Brain microvascular endothelial cell (primary cell): ENCODE data around the gene IQSEC1.

Experiments
- DNase-seq: peaks from one replicate; pipeline ENCODE4 v3.0.0-alpha.2; 2020
- H3K27ac ChIP-seq: fragments of 250-450 bp; sonication (Bioruptor Pico); 2 replicates; pipeline ENCODE4 v1.5.1; 2020; ENCODE audit warnings: mild to moderate bottlenecking, moderate library complexity
- H3K27me3 ChIP-seq: fragments of 250-450 bp; sonication (Bioruptor Pico); replicated peaks from 2 replicates; pipeline ENCODE4 v1.5.1; 2020; ENCODE audit warnings: mild to moderate bottlenecking
- H3K36me3 ChIP-seq: fragments of 250-450 bp; sonication (Bioruptor Pico); replicated peaks from 2 replicates; pipeline ENCODE4 v1.5.1; 2020; ENCODE audit warnings: mild to moderate bottlenecking
- H3K4me3 ChIP-seq: 2 replicates; pipeline ENCODE4 v1.5.1; 2011; ENCODE audit warnings: low read depth, mild to moderate bottlenecking, control low read depth, low read length, moderate library complexity
- in situ Hi-C: cut with HindIII; loops from 2 replicates; pipeline ENCODE4 v1.10.0; 2017; ENCODE audit warnings: low sequenced_read_pairs, low pct_ligation_motif_present
- TF ChIP-seq, protein P1 (sequence below): IDR thresholded peaks from 2 replicates; pipeline ENCODE4 v1.5.1; 2011; ENCODE audit warnings: low read depth, mild to moderate bottlenecking, moderate library complexity, low read length, control low read depth, inconsistent platforms; ENCODE audit errors: missing control alignments

IQSEC1 gene

DNA sequence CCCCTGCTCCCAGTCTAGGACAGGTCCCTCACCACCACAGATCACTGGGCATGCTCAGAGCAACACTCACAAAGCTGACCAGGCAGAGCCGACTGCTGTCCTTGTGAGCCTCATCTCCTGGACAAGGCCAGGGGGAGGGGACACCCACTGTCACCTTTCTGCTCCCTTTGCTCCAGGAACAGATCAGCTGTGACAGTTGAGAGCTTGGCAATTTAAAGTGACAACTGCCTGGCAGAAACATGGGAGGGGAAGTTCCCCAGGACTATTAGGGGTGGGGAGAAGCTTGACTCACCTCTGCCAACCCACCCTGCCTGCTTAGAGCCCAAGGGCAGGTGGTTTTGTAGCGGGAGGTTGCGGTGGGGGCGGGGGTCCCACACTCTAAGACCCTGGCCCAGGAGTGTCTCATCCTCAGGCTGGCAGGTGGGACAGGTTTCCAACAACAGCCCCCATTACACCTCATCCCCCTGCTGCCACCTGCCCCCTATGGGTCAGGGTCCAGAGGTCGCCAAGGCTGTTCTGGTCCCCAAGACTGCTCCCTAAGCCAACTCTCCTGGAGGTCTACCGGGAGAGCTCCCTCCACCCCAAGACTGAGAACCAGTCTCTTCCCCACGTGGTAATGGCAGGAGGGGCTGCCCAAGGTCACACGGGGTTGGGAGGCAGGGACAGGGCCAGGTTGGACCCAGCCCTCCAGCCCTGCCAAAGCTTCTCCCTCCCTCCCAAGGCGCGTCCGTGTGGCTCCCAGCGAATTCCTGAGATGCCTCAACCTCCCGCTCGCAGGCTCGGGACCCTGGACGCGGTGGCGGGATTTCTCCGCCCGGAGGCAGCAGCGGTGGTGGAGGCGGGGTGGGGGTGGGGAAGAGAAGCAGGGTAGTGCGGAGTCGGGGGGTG lies 80.4 kb downstream of the IQSEC1 start:
- H3K27me3 ChIP-seq, result no peaks in the 10 kb centered on the region
- DNase-seq, result no peak
- H3K36me3 ChIP-seq, result no peaks in the 10 kb centered on the region
- peak overlapping the region; percentile 52 for H3K4me3 ChIP-seq
- TF ChIP-seq, protein P1, sequence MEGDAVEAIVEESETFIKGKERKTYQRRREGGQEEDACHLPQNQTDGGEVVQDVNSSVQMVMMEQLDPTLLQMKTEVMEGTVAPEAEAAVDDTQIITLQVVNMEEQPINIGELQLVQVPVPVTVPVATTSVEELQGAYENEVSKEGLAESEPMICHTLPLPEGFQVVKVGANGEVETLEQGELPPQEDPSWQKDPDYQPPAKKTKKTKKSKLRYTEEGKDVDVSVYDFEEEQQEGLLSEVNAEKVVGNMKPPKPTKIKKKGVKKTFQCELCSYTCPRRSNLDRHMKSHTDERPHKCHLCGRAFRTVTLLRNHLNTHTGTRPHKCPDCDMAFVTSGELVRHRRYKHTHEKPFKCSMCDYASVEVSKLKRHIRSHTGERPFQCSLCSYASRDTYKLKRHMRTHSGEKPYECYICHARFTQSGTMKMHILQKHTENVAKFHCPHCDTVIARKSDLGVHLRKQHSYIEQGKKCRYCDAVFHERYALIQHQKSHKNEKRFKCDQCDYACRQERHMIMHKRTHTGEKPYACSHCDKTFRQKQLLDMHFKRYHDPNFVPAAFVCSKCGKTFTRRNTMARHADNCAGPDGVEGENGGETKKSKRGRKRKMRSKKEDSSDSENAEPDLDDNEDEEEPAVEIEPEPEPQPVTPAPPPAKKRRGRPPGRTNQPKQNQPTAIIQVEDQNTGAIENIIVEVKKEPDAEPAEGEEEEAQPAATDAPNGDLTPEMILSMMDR, result no peak
- in situ Hi-C loops, result no loop called here
- H3K27ac ChIP-seq, result no peak overlapping the region

DNA sequence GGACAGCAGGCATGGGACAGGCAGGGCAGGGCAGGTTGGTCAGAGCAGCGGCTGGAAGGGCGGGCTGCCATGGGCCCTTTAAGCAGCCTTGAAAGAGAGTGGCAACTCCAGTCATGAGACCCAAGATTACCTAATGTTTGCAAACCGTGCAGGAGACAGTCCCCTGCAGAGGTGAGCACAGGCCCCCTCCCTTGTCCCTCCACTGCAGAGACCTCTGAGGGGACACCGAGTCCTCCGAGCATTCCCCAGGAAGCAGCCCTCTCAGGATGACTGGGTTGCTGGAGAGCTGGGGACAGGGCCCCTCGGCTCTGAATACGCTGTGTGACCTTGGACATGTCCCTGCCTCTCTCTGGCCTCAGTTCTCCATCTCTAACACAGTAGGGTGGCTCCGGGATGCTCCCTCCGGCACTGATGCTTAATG lies 81.4 kb downstream of the IQSEC1 start:
- Histone ChIP-seq H3K27me3 (no peaks in the 10 kb centered on the region), H3K4me3 (no peak overlapping the region), H3K36me3 (no peaks in the 10 kb centered on the region), H3K27ac (no peak overlapping the region)
- TF ChIP-seq, protein P1, result no peak
- no peak for DNase-seq
- in situ Hi-C loops, result no loop called here

DNA sequence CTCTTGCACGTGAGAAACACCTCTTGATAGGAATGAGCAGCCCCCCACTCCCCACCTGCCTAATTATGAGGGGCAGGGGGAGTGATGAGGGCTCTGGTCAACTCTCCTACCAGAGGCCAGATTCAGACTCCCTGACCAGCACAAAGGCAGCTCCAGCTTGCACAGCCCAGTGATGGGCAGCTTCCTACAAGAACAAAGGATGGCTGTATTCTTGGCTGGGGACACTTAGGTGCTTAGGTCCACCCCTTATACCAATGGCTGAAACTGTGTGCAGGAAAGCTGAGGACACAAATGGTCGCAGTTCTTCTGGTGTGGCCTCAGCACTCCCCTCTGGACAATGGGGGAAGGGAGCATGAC lies 81.8 kb downstream of the IQSEC1 start:
- TF ChIP-seq, protein P1, result no peak
- in situ Hi-C loops, result no loop called here
- no peaks in the 10 kb centered on the region for H3K27me3 ChIP-seq
- no peak for DNase-seq
- H3K27ac ChIP-seq, result no peak overlapping the region
- H3K4me3 ChIP-seq, result no peak overlapping the region
- no peaks in the 10 kb centered on the region for H3K36me3 ChIP-seq

DNA sequence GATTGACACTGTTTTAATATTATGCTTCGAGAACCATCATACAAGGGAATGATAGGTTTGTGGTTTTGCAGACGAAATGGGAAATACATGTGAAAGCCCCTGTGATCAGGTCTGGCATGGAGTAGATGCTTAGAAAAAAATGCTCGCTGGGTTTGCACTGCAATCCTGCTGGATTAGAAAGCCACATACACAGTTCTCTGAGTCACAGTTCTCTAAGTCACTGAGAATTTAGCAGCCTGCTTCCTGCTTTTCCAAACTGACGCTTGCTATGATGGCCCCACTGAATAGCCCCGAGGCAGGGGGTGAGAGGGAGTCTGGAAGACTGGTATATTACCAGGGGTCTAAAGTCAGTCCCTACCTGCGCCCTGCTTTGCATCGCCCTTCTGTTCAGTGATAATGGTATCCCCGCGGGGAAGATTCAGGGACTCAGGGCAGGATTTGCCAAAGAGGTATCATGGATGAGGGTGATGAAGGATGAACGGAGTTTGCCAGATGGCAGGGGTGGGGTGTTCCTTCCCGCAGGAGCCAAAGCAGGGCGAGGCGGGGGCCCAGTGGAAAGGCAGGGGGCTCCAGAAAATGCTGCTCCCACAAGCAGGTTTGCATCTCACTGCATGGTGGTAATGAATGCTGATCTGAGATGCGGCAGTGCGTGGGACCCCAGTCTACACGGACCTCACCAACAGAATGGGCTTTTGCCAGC lies 82.3 kb downstream of the IQSEC1 start:
- in situ Hi-C loops, result no loop called here
- no peak overlapping the region for H3K27ac ChIP-seq
- TF ChIP-seq, protein P1, result no peak
- no peaks in the 10 kb centered on the region for H3K27me3 ChIP-seq
- H3K36me3 ChIP-seq, result no peaks in the 10 kb centered on the region
- no peak overlapping the region for H3K4me3 ChIP-seq
- peak; percentile 67 for DNase-seq

DNA sequence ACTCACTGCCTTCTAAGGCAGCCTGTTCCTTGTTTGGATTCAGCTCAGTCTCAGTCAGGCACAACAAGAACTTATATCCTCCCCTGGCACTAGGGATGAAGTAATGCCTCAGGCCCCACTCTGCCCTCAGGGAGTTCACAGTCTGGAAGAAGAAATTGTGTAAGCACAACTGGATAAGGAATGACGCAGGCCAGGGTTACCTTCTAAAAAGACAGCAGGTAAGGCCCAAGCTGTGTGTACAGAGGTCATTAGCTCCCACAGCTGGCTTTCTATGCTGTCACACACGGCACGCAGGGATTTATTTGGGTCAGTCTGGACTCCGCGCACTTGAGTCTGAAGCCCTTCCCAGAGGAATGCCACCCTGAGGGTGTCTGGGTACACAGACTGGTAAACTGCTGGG lies 82.9 kb downstream of the IQSEC1 start:
- Histone ChIP-seq H3K36me3 (no peaks in the 10 kb centered on the region), H3K27me3 (no peaks in the 10 kb centered on the region), H3K4me3 (no peak overlapping the region), H3K27ac (no peak overlapping the region)
- TF ChIP-seq, protein P1, result no peak
- DNase-seq, result no peak
- in situ Hi-C loops, result no loop called here
